Small intestine (tissue), 7 donors: Measurements from ENCODE around the gene FAM135A. TPM values are rescaled to one million over a fixed set of nuclear protein-coding genes. Genes with fewer than 3 reads are reported as not detected.
A peak's percentile ranks its signal among the peaks of the same experiment; 100 is the strongest.

ENCODE experiments used
- DNase-seq, 2 donors: peaks; one replicate each; pipeline versions ENCODE4 v3.0.0 to v3.0.0-alpha.2; 2013
- FAIRE-seq: peaks from 2 replicates; lab custom pipeline; 2012; peaks lifted over from hg19 to GRCh38; lab: Jason Lieb, UNC
- H3K27ac ChIP-seq, 3 donors: one replicate each; pipeline ENCODE4 v1.5.1; 2013; ENCODE audit warnings: low read length in 2 of 3, mild to moderate bottlenecking in 2 of 3, control low read depth in 1 of 3, inconsistent platforms in 1 of 3, low read depth in 1 of 3, moderate library complexity in 1 of 3
- H3K27me3 ChIP-seq, 3 donors: one replicate each; pipeline ENCODE4 v1.6.1; 2013; ENCODE audit warnings: low read length in 3 of 3, inconsistent platforms in 1 of 3; ENCODE audit not compliant: control insufficient read depth in 3 of 3, insufficient read depth in 3 of 3
- H3K36me3 ChIP-seq, 3 donors: one replicate each; pipeline ENCODE4 v1.6.1; 2013; ENCODE audit warnings: low read length in 3 of 3, inconsistent platforms in 1 of 3, low read depth in 1 of 3, mild to moderate bottlenecking in 1 of 3, moderate library complexity in 1 of 3; ENCODE audit not compliant: control insufficient read depth in 3 of 3, insufficient read depth in 2 of 3
- H3K4me1 ChIP-seq, 3 donors: one replicate each; pipeline ENCODE4 v1.6.1; 2013; ENCODE audit warnings: low read length in 2 of 3, inconsistent platforms in 1 of 3, low read depth in 1 of 3, mild to moderate bottlenecking in 1 of 3, moderate library complexity in 1 of 3; ENCODE audit not compliant: control insufficient read depth in 3 of 3, insufficient read depth in 2 of 3
- H3K4me3 ChIP-seq, 3 donors: one replicate each; pipeline ENCODE4 v1.5.1; 2013; ENCODE audit warnings: low read length in 3 of 3, control low read depth in 1 of 3, inconsistent platforms in 1 of 3, low read depth in 1 of 3, mild to moderate bottlenecking in 1 of 3, moderate library complexity in 1 of 3
- H3K9me3 ChIP-seq, 2 donors: one replicate each; pipeline ENCODE4 v1.6.1; 2013; ENCODE audit warnings: low read depth in 1 of 2, low read length in 1 of 2; ENCODE audit not compliant: control insufficient read depth in 2 of 2, insufficient read depth in 1 of 2
- WGBS, 3 donors: extraction: QIAGEN DNeasy Blood & Tissue Kit; methylation state at CpG; one replicate each; pipeline ENCODE4 v1.1.7; 2013; 5-methylcytosine and 5-hydroxymethylcytosine counted together
- polyA plus RNA-seq, 4 donors: library from polyadenylated mRNA; stranded (reverse) in 3 of 4; unstranded in 1 of 4; fragments of 200-250 nt in 3 of 4; fragments of 120-200 nt in 1 of 4; gene quantifications; one replicate each; pipeline versions ENCODE4 v1.2.1 to v1.2.3, GENCODE V29; 2013
- donor health status: healthy with polysubstance abuse.
- donor health status: control.
- donor health status: control.
- donor health status: Bipolar disorder and iron deficiency.
- donor health status: healthy.

FAM135A gene
- polyA plus RNA-seq, 4 donors, result 17.4 to 78.0 (median 41.8) TPM

- WGBS, 3 donors, result 7 to 50% (median 25%) methylated on average over 7 of the region's 7 CpGs
- Histone ChIP-seq H3K27ac (peak overlapping the region; percentile 81 to 87 (median 86)), H3K4me1 (peaks cover 0 to 32% (median 3%) of the 10 kb centered on the region in 3 donors), H3K9me3 (no peaks in the 10 kb centered on the region), H3K27me3 (no peaks in the 10 kb centered on the region), H3K4me3 (no peak overlapping the region), H3K36me3 (peaks cover 0 to 3% (median 0%) of the 10 kb centered on the region in 3 donors)
- DNase-seq (peak; percentile 93 to 98), FAIRE-seq (peak; percentile 91)
These were observed 14.3 kb upstream of the FAM135A start for GRCh38 chr6:70398783-70399728.

GRCh38 chr6:70404658-70405057 lies 8.7 kb upstream of the FAM135A start:
- no peaks in the 10 kb centered on the region for H3K36me3 ChIP-seq
- DNase-seq (no peak), FAIRE-seq (peak; percentile 93)
- H3K4me3 ChIP-seq, result no peak overlapping the region
- WGBS, 3 donors, result 87 to 94% (median 89%) methylated on average over 1 of the region's 1 CpG
- H3K27me3 ChIP-seq, result no peaks in the 10 kb centered on the region
- peaks cover 0 to 4% (median 0%) of the 10 kb centered on the region in 3 donors for H3K4me1 ChIP-seq
- H3K27ac ChIP-seq, result no peak overlapping the region
- H3K9me3 ChIP-seq, result no peaks in the 10 kb centered on the region

- DNase-seq (no peak), FAIRE-seq (no peak)
- Histone ChIP-seq H3K4me1 (peaks cover 0 to 17% (median 0%) of the 10 kb centered on the region in 3 donors), H3K27me3 (no peaks in the 10 kb centered on the region), H3K9me3 (peaks cover 0 to 2% of the 10 kb centered on the region in 2 donors), H3K4me3 (no peak overlapping the region), H3K27ac (no peak overlapping the region), H3K36me3 (no peaks in the 10 kb centered on the region)
- WGBS, 3 donors, result 71 to 90% (median 76%) methylated on average over 2 of the region's 2 CpGs
These were observed 4.1 kb upstream of the FAM135A start for GRCh38 chr6:70409216-70409615.

- Histone ChIP-seq H3K9me3 (peaks cover 0 to 2% of the 10 kb centered on the region in 2 donors), H3K4me1 (peaks cover 0 to 17% (median 0%) of the 10 kb centered on the region in 3 donors), H3K27me3 (no peaks in the 10 kb centered on the region), H3K27ac (peak overlapping the region in 2 of 3 donors; percentile 68 to 98), H3K4me3 (no peak overlapping the region), H3K36me3 (no peaks in the 10 kb centered on the region)
- 17 to 64% (median 53%) methylated on average over 7 of the region's 7 CpGs for WGBS, 3 donors
- peak; percentile 89 for DNase-seq
- peak; percentile 15 for FAIRE-seq
These were observed 1.6 kb upstream of the FAM135A start for GRCh38 chr6:70411542-70412251.

- 28 to 36% (median 33%) methylated on average over 25 of the region's 25 CpGs for WGBS, 3 donors
- no peak for FAIRE-seq
- H3K27ac ChIP-seq, result peak overlapping the region; percentile 67 to 98 (median 87)
- peak in 1 of 2 donors; percentile 36 for DNase-seq
- H3K9me3 ChIP-seq, result peaks cover 0 to 2% of the 10 kb centered on the region in 2 donors
- peaks cover 0 to 4% (median 0%) of the 10 kb centered on the region in 3 donors for H3K36me3 ChIP-seq
- H3K4me3 ChIP-seq, result peak overlapping the region; percentile 85 to 95 (median 95)
- H3K27me3 ChIP-seq, result no peaks in the 10 kb centered on the region
- peaks cover 0 to 17% (median 2%) of the 10 kb centered on the region in 3 donors for H3K4me1 ChIP-seq
These were observed 825 bp upstream of the FAM135A start for GRCh38 chr6:70412252-70413113.

GRCh38 chr6:70413992-70414494 lies 735 bp downstream of the FAM135A start:
- Histone ChIP-seq H3K4me1 (peaks cover 0 to 17% (median 2%) of the 10 kb centered on the region in 3 donors), H3K27ac (peak overlapping the region; percentile 77 to 98 (median 87)), H3K9me3 (peaks cover 0 to 2% of the 10 kb centered on the region in 2 donors), H3K27me3 (no peaks in the 10 kb centered on the region), H3K4me3 (peak overlapping the region; percentile 85 to 95 (median 95)), H3K36me3 (peaks cover 0 to 11% (median 3%) of the 10 kb centered on the region in 3 donors)
- DNase-seq (no peak), FAIRE-seq (no peak)
- 0 to 3% (median 1%) methylated on average over 19 to 20 of the region's 20 CpGs for WGBS, 3 donors

GRCh38 chr6:70414813-70415212 lies 1.5 kb downstream of the FAM135A start:
- H3K4me3 ChIP-seq, result peak overlapping the region; percentile 23 to 95 (median 95)
- peaks cover 0 to 2% of the 10 kb centered on the region in 2 donors for H3K9me3 ChIP-seq
- no peak for DNase-seq
- no peaks in the 10 kb centered on the region for H3K27me3 ChIP-seq
- FAIRE-seq, result no peak
- peak overlapping the region in 1 of 3 donors; percentile 98 for H3K27ac ChIP-seq
- H3K4me1 ChIP-seq, result peaks cover 0 to 17% (median 2%) of the 10 kb centered on the region in 3 donors
- H3K36me3 ChIP-seq, result peaks cover 0 to 14% (median 3%) of the 10 kb centered on the region in 3 donors
- WGBS, 3 donors, result 18 to 47% (median 44%) methylated on average over 2 of the region's 2 CpGs
